GM12891 (cell line): Measurements from ENCODE around the gene MX2.

ENCODE experiments used
- PAX5 ChIP-seq: IDR thresholded peaks from 2 replicates; pipeline ENCODE4 v1.6.1; 2011; ENCODE audit warnings: low read length, moderate library complexity, mild to moderate bottlenecking; ENCODE audit not compliant: insufficient read depth, severe bottlenecking
- POLR2A ChIP-seq: IDR thresholded peaks from 2 replicates; pipeline ENCODE4 v1.6.1; 2011; ENCODE audit warnings: low read depth, low read length, control low read depth
- POLR2AphosphoS5 ChIP-seq: IDR thresholded peaks from 2 replicates; pipeline ENCODE4 v1.6.1; 2011; ENCODE audit warnings: low read depth, low read length, control low read depth
- SPI1 ChIP-seq: IDR thresholded peaks from 2 replicates; pipeline ENCODE4 v1.6.1; 2011; ENCODE audit warnings: low read depth, low read length, control low read depth
- TAF1 ChIP-seq: IDR thresholded peaks from 2 replicates; pipeline ENCODE4 v1.6.1; 2011; ENCODE audit warnings: low read depth, low read length, control low read depth

DNA sequence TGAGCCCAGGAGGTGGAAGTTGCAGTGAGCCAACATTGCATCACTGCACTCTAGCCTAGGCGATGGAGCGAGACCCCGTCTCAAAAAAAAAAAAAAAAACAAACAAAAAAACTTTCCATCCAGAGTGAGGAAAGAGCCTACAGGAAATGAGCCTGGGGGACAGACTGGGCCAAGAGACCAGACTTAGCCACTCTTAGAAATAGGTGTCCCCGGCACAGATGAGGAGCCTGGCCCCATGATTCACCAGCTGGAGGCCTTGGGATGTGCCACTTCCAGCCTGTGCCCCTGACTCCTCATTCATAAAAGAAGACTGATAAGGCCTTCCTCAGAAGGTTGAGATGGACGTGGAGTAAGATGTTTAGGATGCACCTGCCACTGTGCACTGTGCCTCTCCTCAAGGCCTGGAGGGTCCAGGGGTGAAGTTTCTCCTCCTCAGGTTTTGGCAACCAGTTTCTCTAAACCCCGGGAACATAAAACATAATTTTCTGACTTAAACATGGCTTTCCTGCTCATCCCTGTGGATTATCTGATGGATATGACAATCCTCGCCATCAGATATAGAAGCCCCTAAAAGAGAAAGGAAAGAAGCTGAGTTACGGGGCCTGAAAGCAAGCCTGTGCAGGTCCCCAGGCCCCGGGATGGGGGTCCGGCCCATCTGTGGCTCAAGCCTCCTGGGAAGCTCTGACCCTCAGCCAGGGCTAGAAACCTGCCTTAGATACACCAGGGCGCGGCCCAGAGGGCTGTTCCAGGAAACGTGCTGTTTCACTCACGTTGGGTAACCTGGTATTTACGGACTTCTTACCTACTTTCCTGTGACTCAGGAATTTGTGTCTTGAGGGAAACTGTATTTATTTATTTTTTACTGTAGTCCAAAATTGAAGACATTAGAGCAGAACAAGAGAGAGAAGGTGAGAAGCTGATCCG lies 90.2 kb downstream of the MX2 start:
- TF ChIP-seq POLR2A: peak; percentile 61; the same call in 1 of the 2 replicates
- TF ChIP-seq POLR2AphosphoS5: peak; percentile 39
- TF ChIP-seq TAF1: no peak
- no peak for TF ChIP-seq PAX5
- no peak for TF ChIP-seq SPI1
